PC-9 (cell line): ENCODE data around the gene MEF2C. TPM values are rescaled to one million over a fixed set of nuclear protein-coding genes. Genes with fewer than 3 reads are reported as not detected.

ENCODE experiments used
- BruUV-seq: library from RNA; stranded (reverse); fragments of 400-500 nt; replicated peaks from 2 replicates; lab custom pipeline; 2021; lab: Mats Ljungman, UMichigan
- CTCF ChIA-PET: fragments of 300-600 bp; sonication (Branson Sonifier 250); formaldehyde crosslinking; loops from one replicate; lab custom pipeline; 2022; ENCODE audit warnings: antibody characterized with exemption; lab: Charles Lee
- POLR2A ChIA-PET: fragments of 300-600 bp; sonication (Branson Sonifier 250); formaldehyde crosslinking; loops from one replicate; lab custom pipeline; 2022; ENCODE audit warnings: antibody characterized with exemption; ENCODE audit not compliant: unreplicated experiment; lab: Charles Lee
- DNase-seq, 2 experiments: peaks; one replicate each; pipeline versions ENCODE4 v3.0.0 to v3.0.0-alpha.2; 2015 to 2022; ENCODE audit warnings: mixed read lengths in 1 of 2
- H2AFZ ChIP-seq: fragments of 200-600 bp; sonication (generic); 2 replicates; pipeline ENCODE4 v1.8.1; 2017; ENCODE audit warnings: antibody characterized with exemption
- H3F3A ChIP-seq: fragments of 200-600 bp; sonication (generic); 2 replicates; pipeline ENCODE4 v1.8.1; 2017; ENCODE audit warnings: antibody characterized with exemption, mild to moderate bottlenecking, low read depth; ENCODE audit not compliant: insufficient read depth
- H3K27ac ChIP-seq: fragments of 200-600 bp; sonication (generic); 2 replicates; pipeline ENCODE4 v1.6.1; 2016; ENCODE audit warnings: mixed run types
- H3K27me3 ChIP-seq: fragments of 200-600 bp; sonication (generic); 2 replicates; pipeline ENCODE4 v1.6.1; 2016; ENCODE audit warnings: low read depth, mixed run types; ENCODE audit not compliant: insufficient read depth
- H3K36me3 ChIP-seq: fragments of 200-600 bp; sonication (generic); 2 replicates; pipeline ENCODE4 v1.6.1; 2016; ENCODE audit warnings: low read depth, mixed run types
- H3K4me1 ChIP-seq: fragments of 200-600 bp; sonication (generic); replicated peaks from 2 replicates; pipeline ENCODE4 v1.6.1; 2016; ENCODE audit warnings: mixed run types; ENCODE audit not compliant: insufficient read depth
- H3K4me2 ChIP-seq: fragments of 200-600 bp; sonication (generic); 2 replicates; pipeline ENCODE4 v1.6.1; 2017; ENCODE audit warnings: mixed run types
- H3K4me3 ChIP-seq: fragments of 200-600 bp; sonication (generic); 2 replicates; pipeline ENCODE4 v1.6.1; 2016; ENCODE audit warnings: mixed run types
- H3K79me2 ChIP-seq: fragments of 200-600 bp; sonication (generic); 2 replicates; pipeline ENCODE4 v1.6.1; 2017; ENCODE audit warnings: low read depth, mixed run types
- H3K9me2 ChIP-seq: fragments of 200-600 bp; sonication (generic); 2 replicates; pipeline ENCODE4 v1.8.1; 2017; ENCODE audit warnings: mild to moderate bottlenecking; ENCODE audit not compliant: insufficient read depth
- H3K9me3 ChIP-seq: fragments of 200-600 bp; sonication (generic); 2 replicates; pipeline ENCODE4 v1.8.1; 2016; ENCODE audit warnings: low read depth; ENCODE audit not compliant: insufficient read depth
- H4K20me1 ChIP-seq: fragments of 200-600 bp; sonication (generic); 2 replicates; pipeline ENCODE4 v1.8.1; 2017; ENCODE audit not compliant: insufficient read depth
- EZH2 ChIP-seq: fragments of 200-600 bp; sonication (generic); IDR thresholded peaks from 2 replicates; pipeline ENCODE4 v1.8.0; 2017; ENCODE audit warnings: antibody characterized with exemption, low read depth
- intact Hi-C: fragments of 100-400 bp; cut with micrococcal nuclease; formaldehyde crosslinking; loops from one replicate; pipeline ENCODE4 v1.10.0; 2022; ENCODE audit not compliant: unreplicated experiment
- total RNA-seq: library from RNA; stranded (reverse); gene quantifications from 2 replicates; pipeline ENCODE4 v1.2.3, GENCODE V29; 2021
- TF ChIP-seq, protein P1 (sequence below): fragments of 200-600 bp; sonication (generic); conservative IDR thresholded peaks from 2 replicates; pipeline ENCODE4 v1.6.1; 2017; ENCODE audit warnings: mixed run types, antibody characterized with exemption, mild to moderate bottlenecking, moderate library complexity

MEF2C gene
- total RNA-seq, 1 experiment from 2014 or later = 2.5 TPM

DNA sequence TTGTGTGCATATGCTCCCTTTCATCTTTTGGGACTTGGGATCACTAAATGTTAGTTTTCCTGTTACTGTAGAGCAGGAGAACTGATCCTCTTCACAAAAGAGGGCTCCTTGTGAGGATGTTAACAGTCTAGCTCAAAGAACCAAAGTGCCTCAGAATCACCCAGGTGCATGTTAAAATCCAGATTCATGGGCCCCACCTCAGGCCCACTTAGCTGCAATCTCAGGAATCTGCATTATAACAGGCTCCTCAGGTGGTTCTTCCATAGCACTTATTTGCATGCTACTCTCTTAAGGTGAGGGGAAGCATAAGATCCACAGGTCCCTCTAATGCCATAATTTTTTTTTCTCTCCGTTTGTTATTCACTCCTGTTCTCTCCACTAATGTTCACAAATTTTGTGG is 14.8 kb upstream of the MEF2C start:
- Histone ChIP-seq H3K27me3 (no peaks in the 10 kb centered on the region), H3K9me2 (no peaks in the 10 kb centered on the region), H3F3A (no peaks in the 10 kb centered on the region), H3K4me1 (no peaks in the 10 kb centered on the region), H3K4me2 (no peak overlapping the region), H3K9me3 (no peaks in the 10 kb centered on the region), H2AFZ (no peak overlapping the region), H3K36me3 (no peaks in the 10 kb centered on the region), H3K4me3 (no peak overlapping the region), H3K79me2 (no peaks in the 10 kb centered on the region), H4K20me1 (no peaks in the 10 kb centered on the region), H3K27ac (no peak overlapping the region)
- ChIA-PET POLR2A (no interaction called here), CTCF (no interaction called here)
- no TSS peak for BruUV-seq
- intact Hi-C loops = no loop called here
- no peak for DNase-seq
- TF ChIP-seq, protein P1, sequence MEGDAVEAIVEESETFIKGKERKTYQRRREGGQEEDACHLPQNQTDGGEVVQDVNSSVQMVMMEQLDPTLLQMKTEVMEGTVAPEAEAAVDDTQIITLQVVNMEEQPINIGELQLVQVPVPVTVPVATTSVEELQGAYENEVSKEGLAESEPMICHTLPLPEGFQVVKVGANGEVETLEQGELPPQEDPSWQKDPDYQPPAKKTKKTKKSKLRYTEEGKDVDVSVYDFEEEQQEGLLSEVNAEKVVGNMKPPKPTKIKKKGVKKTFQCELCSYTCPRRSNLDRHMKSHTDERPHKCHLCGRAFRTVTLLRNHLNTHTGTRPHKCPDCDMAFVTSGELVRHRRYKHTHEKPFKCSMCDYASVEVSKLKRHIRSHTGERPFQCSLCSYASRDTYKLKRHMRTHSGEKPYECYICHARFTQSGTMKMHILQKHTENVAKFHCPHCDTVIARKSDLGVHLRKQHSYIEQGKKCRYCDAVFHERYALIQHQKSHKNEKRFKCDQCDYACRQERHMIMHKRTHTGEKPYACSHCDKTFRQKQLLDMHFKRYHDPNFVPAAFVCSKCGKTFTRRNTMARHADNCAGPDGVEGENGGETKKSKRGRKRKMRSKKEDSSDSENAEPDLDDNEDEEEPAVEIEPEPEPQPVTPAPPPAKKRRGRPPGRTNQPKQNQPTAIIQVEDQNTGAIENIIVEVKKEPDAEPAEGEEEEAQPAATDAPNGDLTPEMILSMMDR = no peak
- no peak for TF ChIP-seq EZH2

DNA sequence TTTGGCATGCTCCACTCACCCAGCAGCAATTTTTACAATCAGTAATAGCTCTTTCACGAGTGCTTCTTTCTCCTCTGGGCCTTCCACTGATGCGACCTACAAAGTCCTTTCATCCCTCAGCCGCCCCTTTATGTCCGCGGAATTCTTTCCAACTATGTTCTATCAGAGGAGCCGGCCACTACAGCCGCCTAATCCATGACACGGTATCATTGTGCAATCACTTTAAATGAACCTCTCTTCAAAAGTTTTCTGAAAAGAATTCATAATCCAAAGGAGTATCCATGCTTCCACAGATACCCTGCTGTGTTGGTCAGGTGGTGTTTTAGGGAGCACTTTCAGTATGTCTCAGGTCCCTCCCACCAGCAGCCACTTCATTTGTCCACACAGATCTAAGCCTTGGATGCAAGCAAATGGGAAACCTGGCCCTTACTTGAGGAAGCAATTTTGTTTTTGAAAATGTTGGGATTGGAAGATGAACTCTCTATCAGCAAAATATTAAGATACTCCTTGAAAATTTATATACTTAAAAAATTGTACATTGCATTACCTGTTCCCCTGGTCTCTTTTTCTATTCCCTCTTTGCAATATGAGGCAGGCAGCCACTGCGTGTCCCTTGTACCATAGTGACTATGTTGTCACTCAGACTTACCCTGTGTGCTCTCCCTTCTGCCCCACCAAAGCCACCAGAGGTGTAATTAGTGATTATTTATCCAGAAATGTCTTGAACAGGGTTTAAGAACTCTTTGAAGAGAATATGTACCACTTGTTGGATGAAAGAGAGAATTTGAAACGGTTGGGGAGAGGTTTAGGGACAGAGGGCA is 12.9 kb upstream of the MEF2C start:
- Histone ChIP-seq H3K36me3 (no peaks in the 10 kb centered on the region), H3F3A (no peaks in the 10 kb centered on the region), H3K27ac (no peak overlapping the region), H3K9me2 (no peaks in the 10 kb centered on the region), H3K79me2 (no peaks in the 10 kb centered on the region), H3K4me1 (no peaks in the 10 kb centered on the region), H3K4me3 (no peak overlapping the region), H4K20me1 (no peaks in the 10 kb centered on the region), H3K4me2 (no peak overlapping the region), H3K9me3 (no peaks in the 10 kb centered on the region), H2AFZ (no peak overlapping the region), H3K27me3 (no peaks in the 10 kb centered on the region)
- CTCF ChIA-PET = no interaction called here
- POLR2A ChIA-PET = no interaction called here
- TF ChIP-seq, protein P1 = no peak
- TF ChIP-seq EZH2 = no peak
- BruUV-seq = no TSS peak
- intact Hi-C loops = no loop called here
- no peak for DNase-seq

DNA sequence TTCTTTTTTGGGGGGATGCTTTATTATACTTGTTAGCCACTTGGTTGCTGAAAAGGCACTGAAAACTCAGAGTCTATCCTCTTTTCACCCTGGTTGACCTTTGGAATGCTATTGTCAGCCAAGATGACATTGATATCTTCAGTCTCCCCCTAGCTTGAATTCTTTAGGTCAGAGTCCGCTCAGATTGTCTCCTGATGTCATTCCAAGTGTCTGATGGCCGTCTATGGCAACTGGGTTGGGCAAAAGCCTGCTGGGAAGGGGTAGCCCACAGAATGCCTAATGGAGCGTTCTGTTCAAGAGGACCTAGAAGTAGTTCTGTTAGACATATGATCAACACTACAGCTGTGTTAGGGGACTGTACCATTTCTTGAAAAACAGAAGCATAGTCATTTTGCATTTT is 9.7 kb upstream of the MEF2C start:
- Histone ChIP-seq H3K36me3 (no peaks in the 10 kb centered on the region), H4K20me1 (no peaks in the 10 kb centered on the region), H3K27ac (no peak overlapping the region), H2AFZ (0 out of 2 replicates have a peak overlapping the region, but pooled peaks have one; percentile 50), H3K4me2 (no peak overlapping the region), H3K27me3 (no peaks in the 10 kb centered on the region), H3K79me2 (no peaks in the 10 kb centered on the region), H3K9me2 (no peaks in the 10 kb centered on the region), H3F3A (no peaks in the 10 kb centered on the region), H3K4me1 (no peaks in the 10 kb centered on the region), H3K4me3 (no peak overlapping the region), H3K9me3 (no peaks in the 10 kb centered on the region)
- intact Hi-C loops = no loop called here
- BruUV-seq = no TSS peak
- ChIA-PET POLR2A (no interaction called here), CTCF (no interaction called here)
- no peak for DNase-seq
- TF ChIP-seq, protein P1 = no peak
- no peak for TF ChIP-seq EZH2
